Measurements from ENCODE around the gene CD27. TPM values are rescaled to one million over a fixed set of nuclear protein-coding genes. Genes with fewer than 3 reads are reported as not detected.

Gene CD27
- total and polyA plus RNA-seq, 9 of the 15 experiments (the other 6 are each of a cell fraction or from before 2014, with no cell fraction given), result 0.24 TPM; not detected in 8

- H3K79me2 ChIP-seq (ENCODE audit: control insufficient read depth, insufficient read depth, low read length), result no peaks in the 10 kb centered on the region
- in situ Hi-C loops (cut with MboI) (loop anchor here (5.0 to 25.0 kb wide), 2 partner anchors 40 to 400 kb away; no protein-coding TSS in a partner anchor), intact Hi-C loops (cut with micrococcal nuclease) (no loop called here)
- ATAC-seq (no peak), FAIRE-seq (no peak), DNase-seq (ENCODE audit: extremely low read depth in 1 of 4, low spot score in 3 of 4) (no peak)
- H3K36me3 ChIP-seq (ENCODE audit: control insufficient read depth, insufficient read depth, low read length), result peaks cover 14% of the 10 kb centered on the region; the same call in 2 of the 3 replicates
- no peak overlapping the region for H3K4me2 ChIP-seq (ENCODE audit: insufficient read depth, low read length)
- H3K27me3 ChIP-seq (ENCODE audit: control insufficient read depth in 2 of 2, insufficient read depth in 2 of 2, low read length in 2 of 2), result no peaks in the 10 kb centered on the region
- ChIA-PET CTCF (ENCODE audit: low intra/inter-chr PET ratio) (no interaction called here), POLR2A (interaction anchor here (0.9 to 2.4 kb wide), 4 partner anchors 8 to 38 kb away, joined by 3 to 12 read pairs (median 3); partner anchors contain the start of gene VAMP1)
- no peaks in the 10 kb centered on the region for H4K20me1 ChIP-seq (replicated peaks; ENCODE audit: control insufficient read depth, insufficient read depth, low read length)
- no peak overlapping the region for H3K27ac ChIP-seq (ENCODE audit: extremely low read depth, low read depth, low read length)
- no TSS peak for BruUV-seq (replicated peaks)
- 65% methylated on average over 9 of the region's 14 CpGs for WGBS (ENCODE audit: insufficient coverage, low coverage, missing lambda C conversion rate)
- H2AFZ ChIP-seq (ENCODE audit: low read depth, low read length), result no peak overlapping the region
- no peaks in the 10 kb centered on the region; a peak in 1 of 5 replicates for H3K4me1 ChIP-seq (replicated peaks in 1 of 2; ENCODE audit: control insufficient read depth in 2 of 2, insufficient read depth in 2 of 2, low read length in 2 of 2)
- H3K9me1 ChIP-seq (ENCODE audit: control insufficient read depth, insufficient read depth, low read length), result no peaks in the 10 kb centered on the region
- no peaks in the 10 kb centered on the region for H3K9me3 ChIP-seq (replicated peaks; ENCODE audit: control insufficient read depth, insufficient read depth, low read depth, low read length)
- no peak overlapping the region; a peak in 1 of 4 replicates for H3K9ac ChIP-seq (ENCODE audit: insufficient read depth in 1 of 2, low read depth in 2 of 2, low read length in 2 of 2)
- H3K4me3 ChIP-seq, result no peak overlapping the region
- TF ChIP-seq ZFP30 (CRISPR knock-in tag; IDR thresholded peaks at IDR 0.05; ENCODE audit: borderline replicate concordance) (no peak), TCF3 (CRISPR knock-in tag; IDR thresholded peaks at IDR 0.05) (no peak), TEAD2 (tag; IDR thresholded peaks at IDR 0.05) (no peak), FOXJ2 (tag; IDR thresholded peaks at IDR 0.05) (no peak), ZBTB33 (CRISPR knock-in tag; IDR thresholded peaks at IDR 0.05) (no peak), TBL1XR1 (IDR thresholded peaks at IDR 0.05; ENCODE audit: low read length in 2 of 2) (no peak), CGGBP1 (CRISPR knock-in tag; IDR thresholded peaks at IDR 0.05) (no peak), BRD9 (IDR thresholded peaks at IDR 0.05; ENCODE audit: low read depth, partially characterized antibody) (no peak), USF2 (CRISPR knock-in tag; IDR thresholded peaks at IDR 0.05) (no peak), DMBX1 (CRISPR knock-in tag; IDR thresholded peaks at IDR 0.05; ENCODE audit: borderline replicate concordance) (no peak), MTF1 (CRISPR knock-in tag; IDR thresholded peaks at IDR 0.05; ENCODE audit: borderline replicate concordance) (no peak), ZBED1 (IDR thresholded peaks at IDR 0.05) (no peak), TOE1 (IDR thresholded peaks at IDR 0.05; ENCODE audit: borderline replicate concordance) (no peak), TOE1 (CRISPR knock-in tag; IDR thresholded peaks at IDR 0.05; ENCODE audit: borderline replicate concordance, low read depth) (no peak), SIRT6 (IDR thresholded peaks at IDR 0.05; ENCODE audit: low read depth, low read length) (no peak)
- TF ChIP-seq, protein P1, sequence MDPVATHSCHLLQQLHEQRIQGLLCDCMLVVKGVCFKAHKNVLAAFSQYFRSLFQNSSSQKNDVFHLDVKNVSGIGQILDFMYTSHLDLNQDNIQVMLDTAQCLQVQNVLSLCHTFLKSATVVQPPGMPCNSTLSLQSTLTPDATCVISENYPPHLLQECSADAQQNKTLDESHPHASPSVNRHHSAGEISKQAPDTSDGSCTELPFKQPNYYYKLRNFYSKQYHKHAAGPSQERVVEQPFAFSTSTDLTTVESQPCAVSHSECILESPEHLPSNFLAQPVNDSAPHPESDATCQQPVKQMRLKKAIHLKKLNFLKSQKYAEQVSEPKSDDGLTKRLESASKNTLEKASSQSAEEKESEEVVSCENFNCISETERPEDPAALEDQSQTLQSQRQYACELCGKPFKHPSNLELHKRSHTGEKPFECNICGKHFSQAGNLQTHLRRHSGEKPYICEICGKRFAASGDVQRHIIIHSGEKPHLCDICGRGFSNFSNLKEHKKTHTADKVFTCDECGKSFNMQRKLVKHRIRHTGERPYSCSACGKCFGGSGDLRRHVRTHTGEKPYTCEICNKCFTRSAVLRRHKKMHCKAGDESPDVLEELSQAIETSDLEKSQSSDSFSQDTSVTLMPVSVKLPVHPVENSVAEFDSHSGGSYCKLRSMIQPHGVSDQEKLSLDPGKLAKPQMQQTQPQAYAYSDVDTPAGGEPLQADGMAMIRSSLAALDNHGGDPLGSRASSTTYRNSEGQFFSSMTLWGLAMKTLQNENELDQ (CRISPR knock-in tag; IDR thresholded peaks at IDR 0.05; ENCODE audit: borderline replicate concordance), result no peak
Measured at GRCh38 chr12:6462234-6462995, 17.7 kb downstream of the CD27 start.

Data from K562 (cell line).